Left ventricle myocardium superior (tissue), 1 donor: Measurements from ENCODE around the gene KCNJ8. TPM values are rescaled to one million over a fixed set of nuclear protein-coding genes. Genes with fewer than 3 reads are reported as not detected.

Source experiments
- ATAC-seq: fragments of 200-7000 bp; cut with Tn5 transposase; one replicate; pipeline ENCODE4 v1.9.1; 2020; ENCODE audit warnings: mild to moderate bottlenecking, moderate library complexity
- DNase-seq: peaks from one replicate; pipeline ENCODE4 v3.0.0-alpha.2; 2020
- intact Hi-C: fragments of 100-400 bp; cut with micrococcal nuclease; formaldehyde crosslinking; loops from one replicate; pipeline ENCODE4 v1.11.0; 2022
- total RNA-seq: library from RNA; stranded (reverse); fragmentation: NEBNext Ultra II Directional; extraction: Animal tissue kit (Norgen Biotek cat#: 25700); gene quantifications from one replicate; pipeline ENCODE4 v1.2.1, GENCODE V29; 2021
- donor health status: DM: no; HTN: yes; CAD: no; lungs with severe emphysema.

The KCNJ8 gene
- total RNA-seq, 1 donor from 2014 or later, result 55.5 TPM

GRCh38 chr12:21731144-21731543, 43.4 kb downstream of the KCNJ8 start:
- no peak for DNase-seq
- intact Hi-C loops, result no loop called here
- ATAC-seq, result no peak

DNA sequence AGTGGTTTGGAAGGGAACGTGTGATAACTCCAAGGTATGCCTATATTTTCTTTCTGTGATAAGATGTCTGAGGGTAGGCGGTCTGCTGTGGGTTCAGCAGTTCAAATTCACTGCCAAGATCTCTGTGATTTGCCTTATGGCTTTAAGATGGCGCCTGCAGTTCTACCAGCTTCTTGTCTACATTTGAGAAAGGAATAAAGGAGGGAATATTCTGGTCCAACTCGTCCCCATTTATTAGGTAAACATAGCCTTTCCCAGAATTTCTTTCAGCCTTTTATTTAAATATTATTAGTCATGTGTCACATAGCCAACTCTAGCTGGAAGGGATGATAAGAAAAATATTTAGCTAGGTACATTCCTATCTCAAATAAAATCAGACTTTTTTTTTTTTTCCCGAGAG, 48.8 kb downstream of the KCNJ8 start:
- intact Hi-C loops, result no loop called here
- ATAC-seq (no peak), DNase-seq (no peak)

DNA sequence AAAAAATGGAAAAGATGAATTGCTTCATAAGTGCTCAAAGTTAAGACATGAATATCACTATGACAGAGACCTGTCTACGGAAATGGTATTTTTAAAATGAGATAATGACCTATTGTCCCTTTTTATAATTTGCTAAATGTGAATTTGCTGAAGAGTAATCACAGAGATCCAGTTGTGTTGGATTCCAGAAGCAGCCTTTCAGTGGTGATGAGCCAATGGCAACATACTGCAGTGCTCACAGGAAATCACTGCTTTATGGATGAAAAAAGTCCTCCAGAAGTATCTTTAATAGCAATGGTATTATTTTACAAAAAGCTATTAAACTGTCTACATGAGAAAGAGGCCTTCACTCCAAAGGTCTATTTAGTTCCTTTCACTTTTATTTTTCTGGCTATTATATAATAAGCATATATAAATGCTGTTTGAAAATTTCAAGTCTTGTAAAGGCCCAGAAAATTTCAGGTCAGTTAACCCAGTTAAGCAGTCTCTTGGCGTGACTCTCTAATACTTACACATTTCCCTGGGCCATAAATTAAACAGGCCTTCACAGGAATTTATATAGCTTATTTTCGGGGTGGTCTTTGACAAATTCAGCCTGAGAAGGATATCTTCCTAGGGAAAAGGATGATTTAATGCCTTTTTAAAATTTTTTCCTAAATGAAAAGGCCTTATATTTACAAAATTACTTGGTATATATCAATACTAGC, 55.4 kb downstream of the KCNJ8 start:
- ATAC-seq, result no peak
- DNase-seq, result no peak
- intact Hi-C loops, result no loop called here

DNA sequence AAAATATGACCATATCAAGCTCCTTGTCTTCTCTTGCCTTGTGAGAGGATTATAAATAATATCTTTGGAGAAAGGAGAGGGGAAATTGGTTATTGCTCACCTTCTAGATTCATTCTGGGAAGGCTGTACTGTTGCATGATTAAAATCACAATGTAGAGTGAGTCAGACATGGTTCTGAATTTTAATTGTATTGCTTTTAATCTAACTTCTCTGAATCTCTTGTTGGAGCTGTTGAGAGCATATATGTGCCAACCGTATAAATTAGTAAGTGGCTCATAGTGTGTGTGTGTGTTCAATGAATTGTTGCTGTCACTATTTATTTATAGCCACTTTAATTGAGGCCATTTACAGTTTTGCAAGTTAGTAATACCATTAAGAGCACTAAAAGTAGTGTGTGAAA, 56.1 kb downstream of the KCNJ8 start:
- DNase-seq (no peak), ATAC-seq (no peak)
- intact Hi-C loops, result no loop called here

DNA sequence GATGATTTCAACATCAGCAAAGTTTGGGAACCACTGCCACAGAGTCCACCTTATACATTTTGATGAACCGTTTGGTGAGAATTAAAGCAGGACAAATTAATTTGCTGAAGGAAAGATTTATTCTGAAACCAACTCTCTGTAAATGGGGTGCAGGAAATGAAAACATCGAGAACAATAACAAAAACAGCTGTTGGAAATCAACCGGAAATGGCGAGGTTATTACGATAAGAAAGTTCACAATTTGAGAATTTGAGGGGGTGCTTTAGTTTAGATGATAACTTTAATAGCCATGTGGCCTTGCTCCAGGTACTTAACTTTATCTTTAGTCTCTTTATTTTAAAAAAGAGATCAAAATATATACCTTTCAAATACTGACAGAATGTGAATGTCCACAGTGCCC, 56.7 kb downstream of the KCNJ8 start:
- ATAC-seq (no peak), DNase-seq (no peak)
- intact Hi-C loops, result no loop called here

GRCh38 chr12:21715386-21715785, 59.1 kb downstream of the KCNJ8 start:
- intact Hi-C loops, result no loop called here
- ATAC-seq (no peak), DNase-seq (no peak)

Other genes starting within 250 kb of the KCNJ8 start
- 15.7 TPM for gene SPX, start 248.4 kb downstream of the KCNJ8 start, total RNA-seq
- not detected for gene GYS2, start 169.9 kb downstream of the KCNJ8 start, total RNA-seq
- gene LDHB, start 116.9 kb downstream of the KCNJ8 start, total RNA-seq, result 2,127 TPM
- 83.1 TPM for gene ABCC9, start 166.7 kb upstream of the KCNJ8 start, total RNA-seq